ENCODE data around the gene PBX2. TPM values are rescaled to one million over a fixed set of nuclear protein-coding genes. Genes with fewer than 3 reads are reported as not detected.

The PBX2 gene
- polyA plus RNA-seq, 4 donors = 17.6 to 119 (median 29.9) TPM

- H3K27me3 ChIP-seq (ENCODE audit: control insufficient read depth in 3 of 3, insufficient read depth in 3 of 3, low read length in 3 of 3) = peaks cover 0 to 2% (median 0%) of the 10 kb centered on the region in 3 donors
- WGBS, 3 donors = 80 to 88% (median 88%) methylated on average over 7 to 8 of the region's 8 CpGs
- DNase-seq (no peak), FAIRE-seq (no peak)
- H3K36me3 ChIP-seq (ENCODE audit: control insufficient read depth in 3 of 3, insufficient read depth in 2 of 3, low read depth in 1 of 3, low read length in 3 of 3) = no peaks in the 10 kb centered on the region
- H3K4me3 ChIP-seq (ENCODE audit: low read depth in 1 of 3, low read length in 3 of 3) = no peak overlapping the region
- H3K9me3 ChIP-seq (ENCODE audit: control insufficient read depth in 2 of 2, insufficient read depth in 1 of 2, low read depth in 1 of 2, low read length in 1 of 2) = no peaks in the 10 kb centered on the region
- no peak overlapping the region for H3K27ac ChIP-seq (ENCODE audit: low read depth in 1 of 3, low read length in 2 of 3)
- no peaks in the 10 kb centered on the region for H3K4me1 ChIP-seq (ENCODE audit: control insufficient read depth in 3 of 3, insufficient read depth in 2 of 3, low read depth in 1 of 3, low read length in 2 of 3)
Observed at GRCh38 chr6:32222333-32223230, 32.6 kb upstream of the PBX2 start.

- Histone ChIP-seq H3K4me1 (ENCODE audit: control insufficient read depth in 3 of 3, insufficient read depth in 2 of 3, low read depth in 1 of 3, low read length in 2 of 3) (no peaks in the 10 kb centered on the region), H3K36me3 (ENCODE audit: control insufficient read depth in 3 of 3, insufficient read depth in 2 of 3, low read depth in 1 of 3, low read length in 3 of 3) (no peaks in the 10 kb centered on the region), H3K27ac (ENCODE audit: low read depth in 1 of 3, low read length in 2 of 3) (no peak overlapping the region), H3K4me3 (ENCODE audit: low read depth in 1 of 3, low read length in 3 of 3) (no peak overlapping the region), H3K27me3 (ENCODE audit: control insufficient read depth in 3 of 3, insufficient read depth in 3 of 3, low read length in 3 of 3) (peaks cover 0 to 2% (median 0%) of the 10 kb centered on the region in 3 donors), H3K9me3 (ENCODE audit: control insufficient read depth in 2 of 2, insufficient read depth in 1 of 2, low read depth in 1 of 2, low read length in 1 of 2) (no peaks in the 10 kb centered on the region)
- WGBS, 3 donors = 73 to 80% (median 75%) methylated on average over 3 to 4 of the region's 4 CpGs
- no peak for DNase-seq
- FAIRE-seq = no peak
Observed at GRCh38 chr6:32220021-32220420, 30.0 kb upstream of the PBX2 start.

DNA sequence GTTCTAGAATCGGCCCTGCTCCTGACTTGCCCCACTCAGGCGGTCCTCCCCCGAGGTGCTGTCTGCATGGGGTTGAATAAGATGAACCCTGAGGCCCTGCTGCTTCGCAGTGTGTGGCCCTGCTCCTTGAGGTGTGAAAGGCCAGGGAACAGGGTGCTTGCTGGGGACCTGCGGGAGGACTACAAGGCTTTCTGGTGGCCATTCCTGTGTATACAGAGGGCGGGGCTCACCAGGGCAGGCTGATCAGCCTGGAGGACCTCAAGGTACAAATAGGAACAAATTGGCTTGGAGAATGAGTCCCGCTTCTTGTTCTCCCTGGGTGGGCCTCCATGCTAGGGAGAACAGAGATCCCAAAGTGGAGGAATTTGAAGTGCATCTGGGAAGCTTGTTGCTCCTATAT lies 28.2 kb upstream of the PBX2 start:
- no peak overlapping the region for H3K27ac ChIP-seq (ENCODE audit: low read depth in 1 of 3, low read length in 2 of 3)
- no peaks in the 10 kb centered on the region for H3K9me3 ChIP-seq (ENCODE audit: control insufficient read depth in 2 of 2, insufficient read depth in 1 of 2, low read depth in 1 of 2, low read length in 1 of 2)
- 74 to 80% (median 77%) methylated on average over 7 of the region's 7 CpGs for WGBS, 3 donors
- FAIRE-seq (no peak), DNase-seq (no peak)
- no peak overlapping the region for H3K4me3 ChIP-seq (ENCODE audit: low read depth in 1 of 3, low read length in 3 of 3)
- no peaks in the 10 kb centered on the region for H3K4me1 ChIP-seq (ENCODE audit: control insufficient read depth in 3 of 3, insufficient read depth in 2 of 3, low read depth in 1 of 3, low read length in 2 of 3)
- no peaks in the 10 kb centered on the region for H3K36me3 ChIP-seq (ENCODE audit: control insufficient read depth in 3 of 3, insufficient read depth in 2 of 3, low read depth in 1 of 3, low read length in 3 of 3)
- H3K27me3 ChIP-seq (ENCODE audit: control insufficient read depth in 3 of 3, insufficient read depth in 3 of 3, low read length in 3 of 3) = peaks cover 0 to 2% (median 0%) of the 10 kb centered on the region in 3 donors

GRCh38 chr6:32216998-32217397 lies 27.0 kb upstream of the PBX2 start:
- Histone ChIP-seq H3K4me3 (ENCODE audit: low read depth in 1 of 3, low read length in 3 of 3) (no peak overlapping the region), H3K4me1 (ENCODE audit: control insufficient read depth in 3 of 3, insufficient read depth in 2 of 3, low read depth in 1 of 3, low read length in 2 of 3) (no peaks in the 10 kb centered on the region), H3K27me3 (ENCODE audit: control insufficient read depth in 3 of 3, insufficient read depth in 3 of 3, low read length in 3 of 3) (peaks cover 0 to 2% (median 0%) of the 10 kb centered on the region in 3 donors), H3K36me3 (ENCODE audit: control insufficient read depth in 3 of 3, insufficient read depth in 2 of 3, low read depth in 1 of 3, low read length in 3 of 3) (no peaks in the 10 kb centered on the region), H3K27ac (ENCODE audit: low read depth in 1 of 3, low read length in 2 of 3) (no peak overlapping the region), H3K9me3 (ENCODE audit: control insufficient read depth in 2 of 2, insufficient read depth in 1 of 2, low read depth in 1 of 2, low read length in 1 of 2) (no peaks in the 10 kb centered on the region)
- DNase-seq (no peak), FAIRE-seq (no peak)
- 85 to 91% (median 86%) methylated on average over 11 of the region's 11 CpGs for WGBS, 3 donors

DNA sequence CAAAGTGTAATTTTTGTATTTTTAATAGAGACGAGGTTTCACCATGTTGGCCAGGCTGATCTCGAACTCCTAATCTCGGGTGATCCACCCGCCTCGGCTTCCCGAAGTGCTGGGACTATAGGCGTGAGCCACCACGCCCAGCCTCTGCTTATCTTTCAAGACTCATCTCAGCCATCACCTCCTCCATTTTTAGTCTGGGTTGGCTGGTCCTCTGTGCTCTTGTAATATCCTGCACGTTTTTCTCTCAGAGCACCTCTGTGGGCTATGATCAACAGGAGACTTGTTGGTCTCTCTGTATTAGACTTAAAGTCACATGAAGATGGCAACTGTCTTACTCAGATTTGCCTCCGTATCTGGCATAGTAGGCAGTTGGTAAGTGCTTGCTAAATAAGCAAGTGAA lies 26.3 kb upstream of the PBX2 start:
- H3K36me3 ChIP-seq (ENCODE audit: control insufficient read depth in 3 of 3, insufficient read depth in 2 of 3, low read depth in 1 of 3, low read length in 3 of 3) = no peaks in the 10 kb centered on the region
- peaks cover 0 to 2% (median 0%) of the 10 kb centered on the region in 3 donors for H3K27me3 ChIP-seq (ENCODE audit: control insufficient read depth in 3 of 3, insufficient read depth in 3 of 3, low read length in 3 of 3)
- DNase-seq (no peak), FAIRE-seq (no peak)
- no peaks in the 10 kb centered on the region for H3K9me3 ChIP-seq (ENCODE audit: control insufficient read depth in 2 of 2, insufficient read depth in 1 of 2, low read depth in 1 of 2, low read length in 1 of 2)
- H3K4me3 ChIP-seq (ENCODE audit: low read depth in 1 of 3, low read length in 3 of 3) = no peak overlapping the region
- no peaks in the 10 kb centered on the region for H3K4me1 ChIP-seq (ENCODE audit: control insufficient read depth in 3 of 3, insufficient read depth in 2 of 3, low read depth in 1 of 3, low read length in 2 of 3)
- WGBS, 3 donors = 77 to 81% (median 78%) methylated on average over 10 of the region's 10 CpGs
- no peak overlapping the region for H3K27ac ChIP-seq (ENCODE audit: low read depth in 1 of 3, low read length in 2 of 3)

DNA sequence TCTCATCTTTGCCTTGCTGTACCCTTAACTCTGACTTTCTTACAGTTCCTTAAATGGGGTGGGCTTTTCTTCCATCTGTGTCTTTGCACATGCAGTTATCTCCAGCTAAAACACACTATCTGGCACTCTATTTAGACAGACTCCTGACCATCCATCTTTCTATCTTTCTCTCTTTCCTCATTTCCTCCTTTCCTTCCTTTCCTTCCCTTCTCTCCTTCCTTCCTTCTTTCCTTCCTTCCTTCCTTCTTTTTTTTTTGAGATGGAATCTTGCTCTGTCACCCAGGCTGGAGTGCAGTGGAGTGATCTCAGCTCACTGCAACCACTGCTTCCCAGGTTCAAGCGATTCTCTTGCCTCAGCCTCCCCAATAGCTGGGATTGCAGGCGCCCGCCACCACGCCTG lies 25.6 kb upstream of the PBX2 start:
- WGBS, 3 donors = 95 to 99% (median 98%) methylated on average over 4 of the region's 4 CpGs
- no peak for DNase-seq
- H3K4me3 ChIP-seq (ENCODE audit: low read depth in 1 of 3, low read length in 3 of 3) = no peak overlapping the region
- H3K9me3 ChIP-seq (ENCODE audit: control insufficient read depth in 2 of 2, insufficient read depth in 1 of 2, low read depth in 1 of 2, low read length in 1 of 2) = no peaks in the 10 kb centered on the region
- H3K27ac ChIP-seq (ENCODE audit: low read depth in 1 of 3, low read length in 2 of 3) = no peak overlapping the region
- no peaks in the 10 kb centered on the region for H3K36me3 ChIP-seq (ENCODE audit: control insufficient read depth in 3 of 3, insufficient read depth in 2 of 3, low read depth in 1 of 3, low read length in 3 of 3)
- FAIRE-seq = no peak
- H3K27me3 ChIP-seq (ENCODE audit: control insufficient read depth in 3 of 3, insufficient read depth in 3 of 3, low read length in 3 of 3) = peaks cover 0 to 2% (median 0%) of the 10 kb centered on the region in 3 donors
- H3K4me1 ChIP-seq (ENCODE audit: control insufficient read depth in 3 of 3, insufficient read depth in 2 of 3, low read depth in 1 of 3, low read length in 2 of 3) = no peaks in the 10 kb centered on the region

GRCh38 chr6:32214126-32214525 lies 24.1 kb upstream of the PBX2 start:
- Histone ChIP-seq H3K36me3 (ENCODE audit: control insufficient read depth in 3 of 3, insufficient read depth in 2 of 3, low read depth in 1 of 3, low read length in 3 of 3) (no peaks in the 10 kb centered on the region), H3K4me1 (ENCODE audit: control insufficient read depth in 3 of 3, insufficient read depth in 2 of 3, low read depth in 1 of 3, low read length in 2 of 3) (no peaks in the 10 kb centered on the region), H3K9me3 (ENCODE audit: control insufficient read depth in 2 of 2, insufficient read depth in 1 of 2, low read depth in 1 of 2, low read length in 1 of 2) (no peaks in the 10 kb centered on the region), H3K27ac (ENCODE audit: low read depth in 1 of 3, low read length in 2 of 3) (no peak overlapping the region), H3K27me3 (ENCODE audit: control insufficient read depth in 3 of 3, insufficient read depth in 3 of 3, low read length in 3 of 3) (peaks cover 0 to 2% (median 0%) of the 10 kb centered on the region in 3 donors), H3K4me3 (ENCODE audit: low read depth in 1 of 3, low read length in 3 of 3) (no peak overlapping the region)
- DNase-seq (no peak), FAIRE-seq (no peak)
- WGBS, 3 donors = 81 to 92% (median 81%) methylated on average over 3 of the region's 3 CpGs

DNA sequence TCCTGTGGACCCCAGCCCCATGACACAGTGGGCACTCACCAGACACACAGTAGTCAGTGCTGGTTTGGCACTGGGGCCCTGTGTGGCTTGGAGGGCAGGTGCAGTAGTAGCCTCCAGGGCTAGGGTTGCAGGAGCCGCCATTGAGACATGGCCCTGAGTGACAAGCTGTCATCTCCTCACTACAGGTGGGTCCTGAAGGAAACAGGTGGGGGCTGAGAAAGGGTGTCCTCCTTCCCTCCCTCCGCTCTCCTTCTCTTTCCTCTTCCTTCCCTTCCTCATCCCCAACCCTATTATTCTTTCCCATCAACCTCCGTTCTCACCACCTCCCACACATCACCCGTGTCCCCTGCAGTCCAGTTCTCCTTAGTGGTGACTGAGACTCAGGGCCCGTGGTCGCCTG lies 23.6 kb upstream of the PBX2 start:
- 86 to 93% (median 91%) methylated on average over 6 of the region's 6 CpGs for WGBS, 3 donors
- Histone ChIP-seq H3K27ac (ENCODE audit: low read depth in 1 of 3, low read length in 2 of 3) (no peak overlapping the region), H3K4me3 (ENCODE audit: low read depth in 1 of 3, low read length in 3 of 3) (no peak overlapping the region), H3K4me1 (ENCODE audit: control insufficient read depth in 3 of 3, insufficient read depth in 2 of 3, low read depth in 1 of 3, low read length in 2 of 3) (no peaks in the 10 kb centered on the region), H3K36me3 (ENCODE audit: control insufficient read depth in 3 of 3, insufficient read depth in 2 of 3, low read depth in 1 of 3, low read length in 3 of 3) (no peaks in the 10 kb centered on the region), H3K9me3 (ENCODE audit: control insufficient read depth in 2 of 2, insufficient read depth in 1 of 2, low read depth in 1 of 2, low read length in 1 of 2) (no peaks in the 10 kb centered on the region), H3K27me3 (ENCODE audit: control insufficient read depth in 3 of 3, insufficient read depth in 3 of 3, low read length in 3 of 3) (peaks cover 0 to 2% (median 0%) of the 10 kb centered on the region in 3 donors)
- no peak for DNase-seq
- no peak for FAIRE-seq

All from small intestine (tissue), 7 donors.